ENCODE data around the gene PDE7B.
A peak's percentile ranks its signal among the peaks of the same experiment; 100 is the strongest.

PDE7B gene

DNA sequence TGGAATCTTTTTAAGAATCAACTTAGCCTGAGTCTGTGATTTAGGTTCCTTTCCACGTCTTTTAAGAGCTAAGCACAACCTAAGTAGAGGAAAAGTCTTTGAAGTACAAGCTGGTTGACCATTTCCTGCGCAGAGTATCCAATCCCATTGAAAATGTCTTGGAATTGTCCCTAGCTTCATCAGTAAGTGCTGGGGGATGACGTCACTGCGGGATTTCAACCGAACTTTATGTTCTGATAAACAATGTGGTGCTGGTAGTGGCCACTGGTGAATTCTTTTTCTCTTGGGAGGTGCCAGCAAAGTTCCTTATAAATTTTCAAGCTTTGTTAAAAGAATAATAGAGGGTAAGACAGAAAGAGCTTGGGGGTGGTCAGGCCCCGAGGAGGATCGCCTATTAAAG lies 69.2 kb downstream of the PDE7B start:
- H3K4me3 ChIP-seq (ENCODE audit: low read depth, low read length) = no peak overlapping the region
- no peak for DNase-seq (ENCODE audit: low read depth)
- no peak for TF ChIP-seq CTCF (IDR thresholded peaks at IDR 0.05; ENCODE audit: control insufficient read depth, extremely low read depth, insufficient read depth)

GRCh38 chr6:135921188-135921587 lies 69.7 kb downstream of the PDE7B start:
- TF ChIP-seq CTCF (IDR thresholded peaks at IDR 0.05; ENCODE audit: control insufficient read depth, extremely low read depth, insufficient read depth) = no peak
- no peak for DNase-seq (ENCODE audit: low read depth)
- no peak overlapping the region for H3K4me3 ChIP-seq (ENCODE audit: low read depth, low read length)

DNA sequence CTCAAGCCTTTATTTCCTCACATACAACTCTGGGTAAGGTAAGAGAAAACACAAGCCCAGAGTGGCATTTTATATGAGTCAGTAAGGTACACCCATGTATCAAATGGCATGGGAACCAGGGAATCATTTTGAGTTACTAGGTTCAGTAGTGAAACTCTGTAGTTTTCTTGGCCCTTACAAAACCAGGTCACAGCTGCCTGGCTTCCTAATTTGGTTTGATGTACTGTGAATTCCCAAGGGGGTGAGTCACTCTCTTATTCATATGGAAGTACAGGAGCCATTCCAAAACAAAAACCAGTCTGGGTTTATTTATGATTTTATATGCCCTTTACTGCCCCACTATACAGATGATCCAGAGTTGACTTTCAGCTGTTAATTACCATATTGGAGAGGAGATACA lies 70.7 kb downstream of the PDE7B start:
- H3K4me3 ChIP-seq (ENCODE audit: low read depth, low read length) = no peak overlapping the region
- DNase-seq (ENCODE audit: low read depth) = peak; percentile 50

DNA sequence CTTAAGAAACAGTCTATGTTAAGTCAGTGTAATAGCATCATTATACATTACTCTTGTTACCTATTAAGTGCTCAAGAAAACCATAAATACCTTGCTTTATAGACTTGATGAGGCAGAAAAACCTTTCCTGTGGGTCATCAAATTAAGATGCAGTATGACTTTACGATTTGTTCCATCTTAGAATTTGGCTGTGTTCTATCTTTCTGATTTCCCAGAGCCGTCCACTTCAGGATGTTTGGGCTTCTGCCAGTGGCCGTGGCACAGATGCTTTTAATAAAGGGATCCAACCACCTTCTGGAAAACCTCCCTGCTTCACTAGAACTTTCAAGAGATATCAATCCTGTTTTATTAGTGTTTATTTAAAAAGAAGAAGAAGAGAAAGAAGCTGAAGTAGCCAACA lies 71.2 kb downstream of the PDE7B start:
- DNase-seq (ENCODE audit: low read depth) = no peak
- TF ChIP-seq CTCF (IDR thresholded peaks at IDR 0.05; ENCODE audit: control insufficient read depth, extremely low read depth, insufficient read depth) = no peak
- no peak overlapping the region for H3K4me3 ChIP-seq (ENCODE audit: low read depth, low read length)

More for the DNA sequence above, 70.7 kb downstream of the PDE7B start:
- no peak for TF ChIP-seq CTCF (IDR thresholded peaks at IDR 0.05; ENCODE audit: control insufficient read depth, extremely low read depth, insufficient read depth)

DNA sequence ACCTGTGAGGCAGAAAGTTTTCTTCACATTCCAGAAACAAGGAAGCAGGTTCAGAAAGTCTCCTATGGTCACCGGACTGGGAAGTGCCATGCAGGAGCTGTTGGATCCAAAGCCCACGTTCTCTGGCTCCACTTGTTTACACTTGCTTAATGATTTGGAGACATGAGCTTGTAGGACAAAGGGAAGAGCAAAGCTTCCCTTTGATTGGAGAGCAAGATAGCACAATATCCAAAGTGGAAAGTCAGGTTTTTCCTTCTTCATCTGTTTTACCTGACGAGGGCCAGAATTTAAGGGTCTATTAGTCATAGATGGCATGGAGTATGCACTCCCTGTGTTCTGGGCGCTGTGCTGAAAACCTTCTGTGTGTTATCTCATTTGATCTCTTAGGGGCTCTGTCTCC lies 81.2 kb downstream of the PDE7B start:
- DNase-seq (ENCODE audit: low read depth) = peak; percentile 81
- H3K4me3 ChIP-seq (ENCODE audit: low read depth, low read length) = no peak overlapping the region
- no peak for TF ChIP-seq CTCF (IDR thresholded peaks at IDR 0.05; ENCODE audit: control insufficient read depth, extremely low read depth, insufficient read depth)

- TF ChIP-seq CTCF (IDR thresholded peaks at IDR 0.05; ENCODE audit: control insufficient read depth, extremely low read depth, insufficient read depth) = no peak
- H3K4me3 ChIP-seq (ENCODE audit: low read depth, low read length) = peak overlapping the region; percentile 14; the same call in 1 of the 2 replicates
- peak; percentile 92 for DNase-seq (ENCODE audit: low read depth)
Observed at GRCh38 chr6:135935941-135936601, 84.6 kb downstream of the PDE7B start.

GRCh38 chr6:135936606-135937005 lies 85.1 kb downstream of the PDE7B start:
- no peak overlapping the region for H3K4me3 ChIP-seq (ENCODE audit: low read depth, low read length)
- TF ChIP-seq CTCF (IDR thresholded peaks at IDR 0.05; ENCODE audit: control insufficient read depth, extremely low read depth, insufficient read depth) = no peak
- DNase-seq (ENCODE audit: low read depth) = no peak
